Ramos (cell line): ENCODE results near the gene KIF26A.
"Not testable (repeated sequence)": the region's sequence is repeated elsewhere in the genome, so short reads cannot be mapped to it uniquely, and the experiment has no call there.

Source experiments
- in situ Hi-C: fragments of 300-500 bp; cut with MboI; formaldehyde crosslinking; loops from one replicate; pipeline ENCODE4 v1.14.3; 2022; ENCODE audit warnings: low sequenced_read_pairs; ENCODE audit not compliant: unreplicated experiment

Gene KIF26A

DNA sequence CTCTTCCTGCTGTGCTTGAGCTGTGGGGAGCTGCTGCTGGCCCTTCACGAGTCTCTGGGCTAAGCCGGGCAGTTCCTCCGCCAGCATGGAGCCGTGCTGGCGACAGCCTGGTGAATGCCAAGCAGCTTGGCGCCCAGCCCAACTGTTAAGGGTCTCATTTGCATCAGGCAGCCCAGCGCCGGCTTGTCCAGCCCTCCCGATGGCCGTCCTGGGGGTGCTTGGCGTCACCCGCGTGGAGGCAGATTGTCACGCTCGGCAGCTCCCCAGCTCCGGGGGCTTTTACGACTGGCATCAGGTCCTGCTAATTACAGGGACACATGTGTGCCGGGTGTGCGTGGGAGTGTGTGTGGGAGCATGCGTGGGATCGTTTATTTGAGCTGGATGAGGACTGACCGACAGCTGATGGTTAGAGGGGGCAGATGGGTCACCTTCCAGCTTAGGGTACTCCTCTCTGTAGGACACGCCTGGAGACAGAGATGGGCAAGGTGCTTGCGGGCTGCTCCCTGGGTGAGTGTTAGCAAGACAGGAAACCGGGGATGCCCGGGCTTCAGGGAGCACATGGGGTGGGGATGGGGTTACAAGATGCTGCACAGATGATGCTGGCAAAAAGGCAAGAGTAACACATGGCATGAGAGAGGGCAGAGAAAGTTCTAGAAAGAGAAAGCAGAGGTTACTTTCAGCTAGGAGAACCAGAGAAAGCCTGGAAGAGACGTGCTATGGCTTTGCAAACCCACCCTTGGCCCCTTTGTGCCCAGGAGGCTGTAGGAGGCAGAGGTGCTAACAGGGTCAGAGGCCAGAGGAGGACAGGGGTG, 64.1 kb downstream of the KIF26A start:
- in situ Hi-C loops: no loop called here

- in situ Hi-C loops: no loop called here
Observed at GRCh38 chr14:104203071-104203425, 64.7 kb downstream of the KIF26A start.

GRCh38 chr14:104204660-104205149, 66.3 kb downstream of the KIF26A start:
- in situ Hi-C loops: no loop called here

- in situ Hi-C loops: no loop called here
Observed at GRCh38 chr14:104205781-104206180, 67.4 kb downstream of the KIF26A start.

GRCh38 chr14:104206281-104206904, 68.0 kb downstream of the KIF26A start:
- in situ Hi-C loops: no loop called here

- in situ Hi-C loops: no loop called here
Observed at GRCh38 chr14:104207142-104208014, 69.0 kb downstream of the KIF26A start.

DNA sequence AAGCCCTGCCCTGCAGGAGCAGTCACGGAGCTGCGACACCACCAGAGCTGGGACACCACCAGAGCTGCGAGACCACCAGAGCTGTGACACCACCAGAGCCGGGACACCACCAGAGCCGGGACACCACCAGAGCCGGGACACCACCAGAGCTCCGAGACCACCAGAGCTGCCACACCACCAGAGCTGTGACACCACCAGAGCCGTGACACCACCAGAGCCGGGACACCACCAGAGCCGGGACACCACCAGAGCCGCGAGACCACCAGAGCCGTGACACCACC, 69.6 kb downstream of the KIF26A start:
- in situ Hi-C loops: not testable (repeated sequence)

GRCh38 chr14:104208331-104208730, 69.9 kb downstream of the KIF26A start:
- in situ Hi-C loops: not testable (repeated sequence)

GRCh38 chr14:104209071-104209470, 70.7 kb downstream of the KIF26A start:
- in situ Hi-C loops: not testable (repeated sequence)

DNA sequence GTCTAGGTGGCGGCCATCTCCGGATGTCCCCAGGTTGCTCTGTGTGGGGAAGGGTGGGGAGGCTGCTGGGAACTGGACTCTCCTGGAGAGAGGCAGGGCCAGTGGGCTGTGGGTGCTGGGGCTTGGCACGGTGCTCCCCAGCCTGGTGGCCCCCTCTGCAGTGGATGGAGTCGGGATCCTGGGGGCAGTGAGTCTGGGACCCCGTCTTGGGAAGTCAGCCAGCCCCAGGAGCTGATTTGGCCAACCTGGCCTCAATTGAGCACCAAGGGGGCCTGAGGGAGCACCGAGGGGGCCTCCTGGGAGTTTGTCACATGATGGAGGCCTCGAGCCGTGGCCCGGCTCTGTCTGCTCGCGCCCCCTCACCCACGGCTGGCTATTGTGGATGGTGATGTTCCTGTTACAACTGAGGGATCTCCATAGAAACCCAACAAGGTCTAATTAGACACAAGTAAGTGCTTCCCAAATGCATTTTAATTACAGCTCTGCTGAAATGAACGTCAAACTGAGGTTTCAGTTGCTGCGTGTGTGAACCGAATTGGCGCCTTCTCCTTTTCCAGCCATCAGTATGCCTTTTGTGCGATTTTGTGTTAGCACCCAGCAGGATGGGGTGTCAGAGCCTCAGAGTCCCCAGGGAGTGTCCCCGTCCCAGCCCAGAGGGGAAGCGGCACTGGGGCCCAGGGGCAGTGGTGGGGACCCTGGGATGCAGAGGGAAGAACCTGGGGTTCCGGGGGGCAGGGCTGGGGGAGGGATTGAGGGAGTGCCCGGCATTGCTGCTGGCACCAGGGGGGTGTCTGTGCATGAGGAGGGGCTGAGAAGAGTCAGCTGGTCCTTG, 71.8 kb downstream of the KIF26A start:
- in situ Hi-C loops: no loop called here

DNA sequence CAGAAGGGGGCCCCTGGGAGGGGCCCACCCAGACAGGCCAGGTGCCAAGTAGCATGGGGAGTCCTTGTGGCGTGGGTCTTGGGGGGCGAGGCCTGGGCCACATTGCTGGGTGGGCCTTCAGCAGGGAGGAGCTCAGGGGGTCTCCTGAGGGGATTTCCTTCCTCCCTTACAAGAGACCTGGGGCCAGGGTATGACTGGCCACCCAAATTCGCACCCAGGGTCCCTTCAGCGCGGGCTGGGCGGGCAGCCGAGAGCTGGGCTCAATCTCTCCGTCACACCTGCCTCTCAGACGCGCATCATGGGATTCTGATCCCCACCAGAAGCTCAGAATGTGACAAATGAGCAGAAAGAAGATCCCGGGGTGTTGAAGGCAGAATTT, 72.4 kb downstream of the KIF26A start:
- in situ Hi-C loops: no loop called here

DNA sequence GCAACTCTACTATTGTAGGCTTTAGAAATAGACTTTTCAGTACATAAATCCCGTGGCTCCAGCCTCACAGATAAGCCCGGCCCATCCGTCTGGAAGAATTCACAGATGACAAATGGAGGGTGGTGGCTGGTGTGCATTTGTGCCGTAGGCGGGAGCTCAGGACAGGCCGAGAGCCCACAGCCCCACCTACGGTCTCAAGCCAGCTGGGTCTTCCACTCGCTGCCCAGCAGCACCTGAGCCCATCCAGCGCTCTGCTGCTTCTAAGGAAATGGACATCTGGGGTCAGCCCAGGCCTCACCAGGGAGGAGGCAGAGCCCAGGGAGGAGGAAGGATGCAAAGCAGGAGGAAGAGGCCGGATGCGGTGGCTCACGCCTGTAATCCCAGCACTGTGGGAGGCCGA, 72.8 kb downstream of the KIF26A start:
- in situ Hi-C loops: no loop called here

DNA sequence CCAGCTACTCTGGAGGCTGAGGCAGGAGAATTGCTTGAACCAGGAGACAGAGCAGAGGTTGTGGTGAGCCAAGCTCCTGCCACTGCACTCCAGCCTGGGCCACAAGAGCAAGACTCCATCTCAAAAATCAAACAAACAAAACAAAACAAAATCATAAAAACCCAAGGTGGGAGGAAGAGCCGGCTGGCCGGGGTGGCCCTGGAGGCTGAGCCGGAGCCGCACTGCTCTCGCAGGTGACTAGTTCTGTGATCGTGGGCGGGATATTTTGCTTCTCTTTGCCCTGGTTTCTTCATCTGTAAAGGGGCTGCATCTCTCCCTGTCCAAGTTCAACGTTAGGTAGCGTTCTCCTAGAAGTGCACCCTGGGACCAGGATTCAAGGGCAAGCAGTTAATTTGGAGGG, 73.4 kb downstream of the KIF26A start:
- in situ Hi-C loops: no loop called here

- in situ Hi-C loops: no loop called here
Observed at GRCh38 chr14:104212206-104213095, 74.1 kb downstream of the KIF26A start.

- in situ Hi-C loops: no loop called here
Observed at GRCh38 chr14:104213301-104214034, 75.1 kb downstream of the KIF26A start.

GRCh38 chr14:104214431-104215218, 76.2 kb downstream of the KIF26A start:
- in situ Hi-C loops: no loop called here

GRCh38 chr14:104215706-104216334, 77.4 kb downstream of the KIF26A start:
- in situ Hi-C loops: no loop called here
